MCF 10A (cell line): ENCODE data around the gene FRY. TPM values are rescaled to one million over a fixed set of nuclear protein-coding genes. Genes with fewer than 3 reads are reported as not detected.

ENCODE experiments used
- BruUV-seq: library from RNA; stranded (reverse); fragments of 400-500 nt; replicated peaks from 2 replicates; lab custom pipeline; 2021; lab: Mats Ljungman, UMichigan
- CTCF ChIA-PET: fragments of 300-600 bp; sonication (Branson Sonifier 250); formaldehyde crosslinking; extraction: SDS; loops from one replicate; lab custom pipeline; 2021; ENCODE audit warnings: antibody characterized with exemption, inconsistent platforms; lab: Yijun Ruan, JAX
- POLR2A ChIA-PET: fragments of 300-600, 350-650 bp; sonication (Branson Sonifier 250); formaldehyde crosslinking; extraction: SDS; loops from one replicate; lab custom pipeline; 2020; ENCODE audit warnings: antibody characterized with exemption, inconsistent platforms; lab: Yijun Ruan, JAX
- DNase-seq: peaks from one replicate; pipeline ENCODE4 v3.0.0-alpha.2; 2018; ENCODE audit not compliant: unreplicated experiment
- H3K27ac Mint-ChIP-seq: one replicate; pipeline ENCODE4 v1.8.0; 2022; ENCODE audit warnings: mild to moderate bottlenecking, low read depth, mixed read lengths; ENCODE audit not compliant: unreplicated experiment
- H3K27me3 Mint-ChIP-seq: one replicate; pipeline ENCODE4 v1.8.0; 2022; ENCODE audit warnings: mixed read lengths; ENCODE audit not compliant: insufficient read depth, unreplicated experiment
- H3K36me3 Mint-ChIP-seq: one replicate; pipeline ENCODE4 v1.8.0; 2022; ENCODE audit warnings: mild to moderate bottlenecking, moderate library complexity, mixed read lengths; ENCODE audit not compliant: insufficient read depth, unreplicated experiment
- H3K4me1 Mint-ChIP-seq: one replicate; pipeline ENCODE4 v1.8.0; 2022; ENCODE audit warnings: mixed read lengths; ENCODE audit not compliant: insufficient read depth, unreplicated experiment
- H3K4me3 Mint-ChIP-seq: one replicate; pipeline ENCODE4 v1.8.0; 2022; ENCODE audit warnings: mild to moderate bottlenecking, moderate library complexity, mixed read lengths; ENCODE audit not compliant: unreplicated experiment
- H3K9me3 Mint-ChIP-seq: one replicate; pipeline ENCODE4 v1.8.0; 2022; ENCODE audit warnings: mixed read lengths; ENCODE audit not compliant: unreplicated experiment
- intact Hi-C: fragments of 100-400 bp; cut with micrococcal nuclease; formaldehyde crosslinking; loops from 2 replicates; pipeline ENCODE4 v1.14.1; 2022
- total RNA-seq: library from RNA; stranded (reverse); gene quantifications from 2 replicates; pipeline ENCODE4 v1.2.3, GENCODE V29; 2022
- TF ChIP-seq, protein P1 (sequence below): fragments of 200-600 bp; IDR thresholded peaks from one replicate; pipeline ENCODE4 v1.8.0; 2022; ENCODE audit warnings: antibody characterized with exemption, mild to moderate bottlenecking; ENCODE audit not compliant: unreplicated experiment

The FRY gene
- total RNA-seq, 1 experiment from 2014 or later = 8.9 TPM

DNA sequence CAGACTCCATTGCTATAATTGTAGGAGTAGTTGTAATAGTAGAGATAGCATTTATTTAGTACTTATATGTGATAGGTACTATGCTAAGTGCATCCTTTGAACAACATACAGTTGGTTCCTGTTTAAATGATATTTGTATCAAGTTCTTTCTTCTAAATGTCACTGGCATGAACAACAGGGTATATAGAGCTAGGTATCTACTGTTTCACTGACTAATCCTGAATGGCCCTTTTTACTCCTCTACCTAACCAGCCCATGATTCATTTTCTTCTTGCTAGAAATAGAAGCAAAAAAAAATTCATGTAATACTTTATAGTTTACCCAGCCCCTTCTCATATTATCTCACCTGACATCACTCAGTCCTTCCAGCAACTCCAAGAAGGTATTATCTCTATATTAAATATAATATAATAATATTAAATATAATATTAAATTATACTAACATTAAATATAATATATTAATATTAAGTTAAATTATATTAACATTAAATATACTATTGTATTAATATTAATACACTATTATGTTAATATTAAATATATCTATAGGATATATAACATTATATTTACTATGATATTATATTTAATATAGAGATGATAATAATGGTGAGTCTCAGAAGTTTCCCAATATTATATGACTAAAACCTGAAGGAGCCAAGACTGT, 74.2 kb downstream of the FRY start:
- H3K36me3 Mint-ChIP-seq = no peaks in the 10 kb centered on the region
- no peak overlapping the region for H3K4me3 Mint-ChIP-seq
- H3K27me3 Mint-ChIP-seq = no peaks in the 10 kb centered on the region
- DNase-seq = no peak
- no peaks in the 10 kb centered on the region for H3K9me3 Mint-ChIP-seq
- H3K27ac Mint-ChIP-seq = no peak overlapping the region
- intact Hi-C loops = no loop called here
- POLR2A ChIA-PET = no interaction called here
- no TSS peak for BruUV-seq
- CTCF ChIA-PET = no interaction called here
- no peaks in the 10 kb centered on the region for H3K4me1 Mint-ChIP-seq
- TF ChIP-seq, protein P1, sequence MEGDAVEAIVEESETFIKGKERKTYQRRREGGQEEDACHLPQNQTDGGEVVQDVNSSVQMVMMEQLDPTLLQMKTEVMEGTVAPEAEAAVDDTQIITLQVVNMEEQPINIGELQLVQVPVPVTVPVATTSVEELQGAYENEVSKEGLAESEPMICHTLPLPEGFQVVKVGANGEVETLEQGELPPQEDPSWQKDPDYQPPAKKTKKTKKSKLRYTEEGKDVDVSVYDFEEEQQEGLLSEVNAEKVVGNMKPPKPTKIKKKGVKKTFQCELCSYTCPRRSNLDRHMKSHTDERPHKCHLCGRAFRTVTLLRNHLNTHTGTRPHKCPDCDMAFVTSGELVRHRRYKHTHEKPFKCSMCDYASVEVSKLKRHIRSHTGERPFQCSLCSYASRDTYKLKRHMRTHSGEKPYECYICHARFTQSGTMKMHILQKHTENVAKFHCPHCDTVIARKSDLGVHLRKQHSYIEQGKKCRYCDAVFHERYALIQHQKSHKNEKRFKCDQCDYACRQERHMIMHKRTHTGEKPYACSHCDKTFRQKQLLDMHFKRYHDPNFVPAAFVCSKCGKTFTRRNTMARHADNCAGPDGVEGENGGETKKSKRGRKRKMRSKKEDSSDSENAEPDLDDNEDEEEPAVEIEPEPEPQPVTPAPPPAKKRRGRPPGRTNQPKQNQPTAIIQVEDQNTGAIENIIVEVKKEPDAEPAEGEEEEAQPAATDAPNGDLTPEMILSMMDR = no peak

DNA sequence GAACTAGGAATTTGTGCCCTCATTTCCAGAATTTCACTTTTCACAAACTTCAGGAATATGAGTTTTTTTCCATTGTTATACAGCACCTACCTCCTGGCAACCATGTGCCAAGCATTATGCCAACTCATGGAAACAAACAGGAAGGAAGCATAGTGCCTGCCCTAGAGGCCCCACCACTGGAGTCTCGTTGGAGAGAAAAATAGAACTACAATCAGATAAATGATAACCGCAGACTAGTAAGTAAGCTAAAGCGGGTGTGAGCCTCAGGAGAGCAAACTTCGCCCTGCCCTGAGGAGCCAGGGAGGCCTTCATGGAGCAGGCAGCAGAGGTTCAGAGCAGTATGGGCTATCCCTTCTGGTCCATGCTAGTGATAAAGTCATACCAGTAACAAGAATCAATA, 75.9 kb downstream of the FRY start:
- intact Hi-C loops = no loop called here
- Mint-ChIP-seq H3K27ac (no peak overlapping the region), H3K9me3 (no peaks in the 10 kb centered on the region), H3K4me3 (no peak overlapping the region), H3K27me3 (no peaks in the 10 kb centered on the region), H3K4me1 (no peaks in the 10 kb centered on the region), H3K36me3 (no peaks in the 10 kb centered on the region)
- CTCF ChIA-PET = interaction anchor here (0.6 kb wide), 1 partner anchor 220 kb away, joined by 3 read pairs; no protein-coding TSS in a partner anchor
- TF ChIP-seq, protein P1 = no peak
- BruUV-seq = no TSS peak
- POLR2A ChIA-PET = no interaction called here
- DNase-seq = no peak

DNA sequence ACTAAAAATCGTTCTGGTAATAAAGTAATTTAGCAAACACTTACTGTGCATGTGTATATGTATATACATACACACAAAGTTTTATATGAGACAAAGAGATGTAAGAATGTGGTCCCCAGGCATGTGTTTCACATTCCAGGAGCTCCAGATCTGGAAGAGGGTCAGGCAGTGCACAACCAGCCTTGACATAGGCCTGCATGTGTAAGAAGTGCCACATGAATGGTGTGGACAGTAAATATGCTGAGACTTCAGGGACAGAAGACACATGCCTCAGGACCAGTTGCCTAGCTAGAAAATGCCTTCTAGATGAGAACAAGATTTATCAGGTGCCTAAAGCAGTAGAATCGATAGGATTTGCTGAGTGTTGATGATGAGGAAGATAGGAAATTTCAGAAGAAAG, 76.4 kb downstream of the FRY start:
- TF ChIP-seq, protein P1 = no peak
- ChIA-PET POLR2A (no interaction called here), CTCF (no interaction called here)
- BruUV-seq = no TSS peak
- H3K27ac Mint-ChIP-seq = no peak overlapping the region
- H3K36me3 Mint-ChIP-seq = no peaks in the 10 kb centered on the region
- no peak overlapping the region for H3K4me3 Mint-ChIP-seq
- DNase-seq = no peak
- H3K4me1 Mint-ChIP-seq = no peaks in the 10 kb centered on the region
- no peaks in the 10 kb centered on the region for H3K27me3 Mint-ChIP-seq
- H3K9me3 Mint-ChIP-seq = no peaks in the 10 kb centered on the region
- intact Hi-C loops = no loop called here

DNA sequence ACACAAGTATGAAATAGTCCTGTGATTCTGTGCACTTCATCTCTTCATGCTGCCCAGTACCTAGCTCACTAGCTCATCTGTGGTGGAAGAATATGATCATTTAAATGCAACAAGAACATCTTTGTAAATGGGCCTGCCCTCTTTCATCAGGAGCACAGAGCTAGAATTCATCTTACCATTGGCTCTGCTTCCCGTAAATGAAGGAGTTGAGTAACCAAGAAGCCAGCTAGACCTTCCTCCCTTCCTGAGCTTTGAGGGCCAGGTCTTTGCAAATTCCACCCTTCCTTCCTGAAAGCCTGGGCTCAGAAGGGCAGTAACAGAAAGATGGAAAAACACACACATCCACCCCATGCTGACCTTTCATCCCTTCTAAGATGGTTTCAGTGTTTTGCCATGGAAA, 82.0 kb downstream of the FRY start:
- intact Hi-C loops = no loop called here
- ChIA-PET CTCF (no interaction called here), POLR2A (interaction anchor here (0.7 to 0.9 kb wide), 2 partner anchors 77 to 1613 kb away, joined by 3 read pairs; no protein-coding TSS in a partner anchor)
- no peak for DNase-seq
- Mint-ChIP-seq H3K9me3 (no peaks in the 10 kb centered on the region), H3K27me3 (no peaks in the 10 kb centered on the region), H3K36me3 (no peaks in the 10 kb centered on the region), H3K4me1 (no peaks in the 10 kb centered on the region), H3K4me3 (no peak overlapping the region), H3K27ac (no peak overlapping the region)
- BruUV-seq = no TSS peak
- TF ChIP-seq, protein P1 = no peak
